ENCODE data around the gene HS3ST4.

GRCh38 chr16:25959221-25959620 is 267.5 kb downstream of the HS3ST4 start:
- TF ChIP-seq POLR2AphosphoS5 (IDR thresholded peaks at IDR 0.05), result no peak
- TF ChIP-seq CTCF (IDR thresholded peaks at IDR 0.05), result no peak
- no peak for TF ChIP-seq POLR2A (IDR thresholded peaks at IDR 0.05)
